Mononuclear cell (primary cell): ENCODE measurements around the gene OTOL1. TPM values are rescaled to one million over a fixed set of nuclear protein-coding genes. Genes with fewer than 3 reads are reported as not detected.

ENCODE experiments used
- total RNA-seq: library from RNA; depleted of rRNA; stranded (reverse); fragments of >200 nt; gene quantifications from one replicate; pipeline ENCODE4 v1.2.3, GENCODE V29; 2012

The OTOL1 gene
- total RNA-seq, 1 donor, result 0.10 TPM

Other genes starting within 250 kb of the OTOL1 start
- 0.31 TPM for gene SPTSSB, start 125.3 kb upstream of the OTOL1 start, total RNA-seq